ENCODE data around the gene NUP58. TPM values are rescaled to one million over a fixed set of nuclear protein-coding genes. Genes with fewer than 3 reads are reported as not detected.
"Not testable (repeated sequence)": the region's sequence is repeated elsewhere in the genome, so short reads cannot be mapped to it uniquely, and the experiment has no call there.

Gene NUP58
- total and polyA plus RNA-seq, 10 of the 15 experiments (the other 5 are each of a cell fraction or from before 2014, with no cell fraction given), result 12.1 to 78.0 (median 48.9) TPM

DNA sequence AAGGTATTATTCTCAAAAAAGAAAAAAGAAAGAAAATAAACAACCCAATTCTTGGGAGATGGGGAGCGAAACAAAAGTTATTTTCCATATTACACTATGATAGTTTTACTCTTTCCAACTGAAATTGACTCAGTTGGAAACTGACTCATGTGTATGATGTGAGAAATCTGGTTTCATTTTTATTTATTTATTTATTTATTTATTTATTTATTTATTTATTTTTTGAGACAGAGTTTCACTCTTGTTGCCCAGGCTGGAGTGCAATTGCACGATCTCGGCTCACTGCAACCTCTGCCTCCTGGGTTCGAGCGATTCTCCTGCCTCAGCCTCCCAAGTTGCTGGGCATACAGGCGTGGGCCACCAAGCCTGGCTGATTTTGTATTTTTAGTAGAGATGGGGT is 59.0 kb downstream of the NUP58 start:
- H2AFZ ChIP-seq (ENCODE audit: control insufficient read depth, low read depth, low read length); DNase-seq (ENCODE audit: low read depth, low spot score); H3K9ac ChIP-seq (ENCODE audit: control insufficient read depth, insufficient read depth, low read length); CTCF ChIA-PET; POLR2A ChIA-PET; H3K79me2 ChIP-seq (ENCODE audit: control insufficient read depth, insufficient read depth, low read length); H4K20me1 ChIP-seq (ENCODE audit: control insufficient read depth, insufficient read depth); ATAC-seq; H3K4me2 ChIP-seq (ENCODE audit: control insufficient read depth, insufficient read depth); H3K9me3 ChIP-seq (replicated peaks; ENCODE audit: control insufficient read depth, insufficient read depth, low read length); BruUV-seq (replicated peaks); H3K27ac ChIP-seq (ENCODE audit: control insufficient read depth, insufficient read depth); intact Hi-C loops (cut with micrococcal nuclease; ENCODE audit: unreplicated experiment); in situ Hi-C loops (cut with MboI); H3K4me3 ChIP-seq; RAD21 ChIA-PET (ENCODE audit: unreplicated experiment); FAIRE-seq; H3K36me3 ChIP-seq (ENCODE audit: control insufficient read depth in 2 of 2, insufficient read depth in 2 of 2, low read length in 1 of 2); H3K4me1 ChIP-seq (ENCODE audit: control insufficient read depth, insufficient read depth, low read length); SMC1A ChIA-PET (ENCODE audit: uncharacterized antibody, unreplicated experiment); H3K27me3 ChIP-seq (replicated peaks in 1 of 2; ENCODE audit: control insufficient read depth in 2 of 2, insufficient read depth in 2 of 2, low read length in 1 of 2): not testable (repeated sequence)
- 59% methylated on average over 6 of the region's 6 CpGs for WGBS (ENCODE audit: insufficient coverage, insufficient replicate concordance, low lambda C conversion rate, missing lambda C conversion rate)

DNA sequence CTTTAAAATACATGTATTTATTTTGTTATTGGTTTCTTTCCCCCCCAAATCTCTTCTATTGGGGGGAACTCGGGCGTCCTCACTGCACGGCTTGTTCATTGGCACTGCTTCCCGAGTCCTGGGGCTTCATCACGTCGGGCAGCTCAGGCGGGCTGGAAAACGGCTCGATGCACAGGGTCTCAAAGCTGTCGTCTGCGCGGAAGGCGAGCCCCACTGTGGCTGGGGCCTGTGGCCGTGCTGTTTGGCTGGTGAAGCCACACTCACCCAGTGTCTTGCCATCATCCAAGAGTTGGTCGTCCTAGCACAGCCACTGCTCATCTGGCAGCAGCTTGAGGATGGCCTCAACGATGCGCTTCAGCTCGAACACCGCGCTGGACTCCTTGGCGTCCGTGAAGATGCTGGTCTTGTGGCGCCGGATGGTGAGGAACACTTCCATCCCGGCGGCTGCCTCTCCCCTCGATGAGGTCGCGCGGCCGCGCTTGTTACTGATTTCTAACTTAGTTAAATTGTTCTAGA is 64.4 kb downstream of the NUP58 start:
- Histone ChIP-seq H3K4me1 (ENCODE audit: control insufficient read depth, insufficient read depth, low read length) (no peaks in the 10 kb centered on the region), H2AFZ (ENCODE audit: control insufficient read depth, low read depth, low read length) (no peak overlapping the region), H3K27me3 (replicated peaks in 1 of 2; ENCODE audit: control insufficient read depth in 2 of 2, insufficient read depth in 2 of 2, low read length in 1 of 2) (no peaks in the 10 kb centered on the region), H3K4me3 (no peak overlapping the region), H3K4me2 (ENCODE audit: control insufficient read depth, insufficient read depth) (no peak overlapping the region), H4K20me1 (ENCODE audit: control insufficient read depth, insufficient read depth) (no peaks in the 10 kb centered on the region), H3K9me3 (replicated peaks; ENCODE audit: control insufficient read depth, insufficient read depth, low read length) (no peaks in the 10 kb centered on the region), H3K9ac (ENCODE audit: control insufficient read depth, insufficient read depth, low read length) (no peak overlapping the region), H3K36me3 (ENCODE audit: control insufficient read depth in 2 of 2, insufficient read depth in 2 of 2, low read length in 1 of 2) (no peaks in the 10 kb centered on the region), H3K79me2 (ENCODE audit: control insufficient read depth, insufficient read depth, low read length) (no peaks in the 10 kb centered on the region), H3K27ac (ENCODE audit: control insufficient read depth, insufficient read depth) (no peak overlapping the region)
- CTCF ChIA-PET, result interaction anchor here (0.6 to 0.7 kb wide), 2 partner anchors 10 to 41 kb away, joined by 3 read pairs; no protein-coding TSS in a partner anchor
- SMC1A ChIA-PET (ENCODE audit: uncharacterized antibody, unreplicated experiment), result interaction anchor here (0.7 kb wide), 1 partner anchor 1170 kb away, joined by 3 read pairs; no protein-coding TSS in a partner anchor
- in situ Hi-C loops (cut with MboI), result no loop called here
- 71% methylated on average over 32 of the region's 32 CpGs for WGBS (ENCODE audit: insufficient coverage, insufficient replicate concordance, low lambda C conversion rate, missing lambda C conversion rate)
- POLR2A ChIA-PET, result interaction anchor here (0.5 kb wide), 1 partner anchor 209 kb away, joined by 3 read pairs; no protein-coding TSS in a partner anchor
- DNase-seq (ENCODE audit: low read depth, low spot score), result no peak
- no peak for ATAC-seq
- FAIRE-seq, result no peak
- TF ChIP-seq RCOR1 (conservative IDR thresholded peaks at IDR 0.05; ENCODE audit: low read depth, low read length), result no peak
- TF ChIP-seq YBX1 (IDR thresholded peaks at IDR 0.05), result no peak
- no peak for TF ChIP-seq MXI1 (IDR thresholded peaks at IDR 0.05; ENCODE audit: low read depth, low read length)
- TF ChIP-seq, protein P1, sequence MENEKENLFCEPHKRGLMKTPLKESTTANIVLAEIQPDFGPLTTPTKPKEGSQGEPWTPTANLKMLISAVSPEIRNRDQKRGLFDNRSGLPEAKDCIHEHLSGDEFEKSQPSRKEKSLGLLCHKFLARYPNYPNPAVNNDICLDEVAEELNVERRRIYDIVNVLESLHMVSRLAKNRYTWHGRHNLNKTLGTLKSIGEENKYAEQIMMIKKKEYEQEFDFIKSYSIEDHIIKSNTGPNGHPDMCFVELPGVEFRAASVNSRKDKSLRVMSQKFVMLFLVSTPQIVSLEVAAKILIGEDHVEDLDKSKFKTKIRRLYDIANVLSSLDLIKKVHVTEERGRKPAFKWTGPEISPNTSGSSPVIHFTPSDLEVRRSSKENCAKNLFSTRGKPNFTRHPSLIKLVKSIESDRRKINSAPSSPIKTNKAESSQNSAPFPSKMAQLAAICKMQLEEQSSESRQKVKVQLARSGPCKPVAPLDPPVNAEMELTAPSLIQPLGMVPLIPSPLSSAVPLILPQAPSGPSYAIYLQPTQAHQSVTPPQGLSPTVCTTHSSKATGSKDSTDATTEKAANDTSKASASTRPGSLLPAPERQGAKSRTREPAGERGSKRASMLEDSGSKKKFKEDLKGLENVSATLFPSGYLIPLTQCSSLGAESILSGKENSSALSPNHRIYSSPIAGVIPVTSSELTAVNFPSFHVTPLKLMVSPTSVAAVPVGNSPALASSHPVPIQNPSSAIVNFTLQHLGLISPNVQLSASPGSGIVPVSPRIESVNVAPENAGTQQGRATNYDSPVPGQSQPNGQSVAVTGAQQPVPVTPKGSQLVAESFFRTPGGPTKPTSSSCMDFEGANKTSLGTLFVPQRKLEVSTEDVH (IDR thresholded peaks at IDR 0.05; ENCODE audit: low read depth, partially characterized antibody), result no peak
- TF ChIP-seq, protein P2, sequence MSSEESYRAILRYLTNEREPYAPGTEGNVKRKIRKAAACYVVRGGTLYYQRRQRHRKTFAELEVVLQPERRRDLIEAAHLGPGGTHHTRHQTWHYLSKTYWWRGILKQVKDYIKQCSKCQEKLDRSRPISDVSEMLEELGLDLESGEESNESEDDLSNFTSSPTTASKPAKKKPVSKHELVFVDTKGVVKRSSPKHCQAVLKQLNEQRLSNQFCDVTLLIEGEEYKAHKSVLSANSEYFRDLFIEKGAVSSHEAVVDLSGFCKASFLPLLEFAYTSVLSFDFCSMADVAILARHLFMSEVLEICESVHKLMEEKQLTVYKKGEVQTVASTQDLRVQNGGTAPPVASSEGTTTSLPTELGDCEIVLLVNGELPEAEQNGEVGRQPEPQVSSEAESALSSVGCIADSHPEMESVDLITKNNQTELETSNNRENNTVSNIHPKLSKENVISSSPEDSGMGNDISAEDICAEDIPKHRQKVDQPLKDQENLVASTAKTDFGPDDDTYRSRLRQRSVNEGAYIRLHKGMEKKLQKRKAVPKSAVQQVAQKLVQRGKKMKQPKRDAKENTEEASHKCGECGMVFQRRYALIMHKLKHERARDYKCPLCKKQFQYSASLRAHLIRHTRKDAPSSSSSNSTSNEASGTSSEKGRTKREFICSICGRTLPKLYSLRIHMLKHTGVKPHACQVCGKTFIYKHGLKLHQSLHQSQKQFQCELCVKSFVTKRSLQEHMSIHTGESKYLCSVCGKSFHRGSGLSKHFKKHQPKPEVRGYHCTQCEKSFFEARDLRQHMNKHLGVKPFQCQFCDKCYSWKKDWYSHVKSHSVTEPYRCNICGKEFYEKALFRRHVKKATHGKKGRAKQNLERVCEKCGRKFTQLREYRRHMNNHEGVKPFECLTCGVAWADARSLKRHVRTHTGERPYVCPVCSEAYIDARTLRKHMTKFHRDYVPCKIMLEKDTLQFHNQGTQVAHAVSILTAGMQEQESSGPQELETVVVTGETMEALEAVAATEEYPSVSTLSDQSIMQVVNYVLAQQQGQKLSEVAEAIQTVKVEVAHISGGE (CRISPR knock-in tag; IDR thresholded peaks at IDR 0.05), result no peak
- TF ChIP-seq, protein P3, sequence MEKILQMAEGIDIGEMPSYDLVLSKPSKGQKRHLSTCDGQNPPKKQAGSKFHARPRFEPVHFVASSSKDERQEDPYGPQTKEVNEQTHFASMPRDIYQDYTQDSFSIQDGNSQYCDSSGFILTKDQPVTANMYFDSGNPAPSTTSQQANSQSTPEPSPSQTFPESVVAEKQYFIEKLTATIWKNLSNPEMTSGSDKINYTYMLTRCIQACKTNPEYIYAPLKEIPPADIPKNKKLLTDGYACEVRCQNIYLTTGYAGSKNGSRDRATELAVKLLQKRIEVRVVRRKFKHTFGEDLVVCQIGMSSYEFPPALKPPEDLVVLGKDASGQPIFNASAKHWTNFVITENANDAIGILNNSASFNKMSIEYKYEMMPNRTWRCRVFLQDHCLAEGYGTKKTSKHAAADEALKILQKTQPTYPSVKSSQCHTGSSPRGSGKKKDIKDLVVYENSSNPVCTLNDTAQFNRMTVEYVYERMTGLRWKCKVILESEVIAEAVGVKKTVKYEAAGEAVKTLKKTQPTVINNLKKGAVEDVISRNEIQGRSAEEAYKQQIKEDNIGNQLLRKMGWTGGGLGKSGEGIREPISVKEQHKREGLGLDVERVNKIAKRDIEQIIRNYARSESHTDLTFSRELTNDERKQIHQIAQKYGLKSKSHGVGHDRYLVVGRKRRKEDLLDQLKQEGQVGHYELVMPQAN (conservative IDR thresholded peaks at IDR 0.05), result no peak
- no peak for TF ChIP-seq FOS (IDR thresholded peaks at IDR 0.05; ENCODE audit: borderline replicate concordance, extremely low read depth, insufficient read length)
- TF ChIP-seq NR2C1 (IDR thresholded peaks at IDR 0.05), result no peak
- RAD21 ChIA-PET (ENCODE audit: unreplicated experiment), result no interaction called here
- BruUV-seq (replicated peaks), result no TSS peak
- intact Hi-C loops (cut with micrococcal nuclease; ENCODE audit: unreplicated experiment), result no loop called here

All from GM12878 (cell line).